Measurements from ENCODE around the gene STRA6. TPM values are rescaled to one million over a fixed set of nuclear protein-coding genes. Genes with fewer than 3 reads are reported as not detected.

STRA6 gene
- total and polyA plus RNA-seq, 2 of the 8 experiments (the other 6 are each of a cell fraction or from before 2014, with no cell fraction given): 9.3 to 14.5 TPM

GRCh38 chr15:74212494-74212893 is 9.9 kb upstream of the STRA6 start (continued):
- TF ChIP-seq CHD7 (IDR thresholded peaks at IDR 0.05; ENCODE audit: insufficient replicate concordance, low read length): no peak
- TF ChIP-seq TEAD4 (IDR thresholded peaks at IDR 0.05; ENCODE audit: low read depth, low read length): no peak
- TF ChIP-seq SIX5 (IDR thresholded peaks at IDR 0.05; ENCODE audit: low read depth, low read length): no peak
- no peak for TF ChIP-seq KDM1A (IDR thresholded peaks at IDR 0.05; ENCODE audit: borderline replicate concordance, low read length)
- TF ChIP-seq KDM5A (IDR thresholded peaks at IDR 0.05; ENCODE audit: low read length): no peak
- no peak for TF ChIP-seq CHD2 (IDR thresholded peaks at IDR 0.05; ENCODE audit: low read length)
- TF ChIP-seq SUZ12 (IDR thresholded peaks at IDR 0.05; ENCODE audit: low read length): no peak
- TF ChIP-seq POU5F1 (IDR thresholded peaks at IDR 0.05; ENCODE audit: low read depth, low read length): no peak
- TF ChIP-seq TCF12 (IDR thresholded peaks at IDR 0.05; ENCODE audit: low read depth, low read length): no peak
- TF ChIP-seq GTF2F1 (IDR thresholded peaks at IDR 0.05; ENCODE audit: borderline replicate concordance, low read depth, low read length): no peak
- TF ChIP-seq RFX5 (IDR thresholded peaks at IDR 0.05; ENCODE audit: borderline replicate concordance, low read depth, low read length): no peak
- TF ChIP-seq PHF8 (conservative IDR thresholded peaks at IDR 0.05; ENCODE audit: low read depth, low read length): no peak
- TF ChIP-seq ASH2L (IDR thresholded peaks at IDR 0.05; ENCODE audit: low read length): no peak

Data from H1 (cell line).